GM18861 (cell line): ENCODE measurements around the gene PRKAB1.
"Not testable (repeated sequence)": the region's sequence is repeated elsewhere in the genome, so short reads cannot be mapped to it uniquely, and the experiment has no call there.

Experiments
- ATAC-seq: cut with Tn5 transposase; IDR thresholded peaks from one replicate; pipeline ENCODE4 v1.9.1; 2021; ENCODE audit not compliant: unreplicated experiment

PRKAB1 gene

GRCh38 chr12:119667577-119668323 lies at the start of gene PRKAB1:
TSS of gene PRKAB1 (plus strand) at chr12:119668133. CDS start at chr12:119668245, 112 bp downstream.
- peak; percentile 88 for ATAC-seq

- not testable (repeated sequence) for ATAC-seq
Observed at GRCh38 chr12:119618328-119618896, 49.5 kb upstream of the PRKAB1 start.

DNA sequence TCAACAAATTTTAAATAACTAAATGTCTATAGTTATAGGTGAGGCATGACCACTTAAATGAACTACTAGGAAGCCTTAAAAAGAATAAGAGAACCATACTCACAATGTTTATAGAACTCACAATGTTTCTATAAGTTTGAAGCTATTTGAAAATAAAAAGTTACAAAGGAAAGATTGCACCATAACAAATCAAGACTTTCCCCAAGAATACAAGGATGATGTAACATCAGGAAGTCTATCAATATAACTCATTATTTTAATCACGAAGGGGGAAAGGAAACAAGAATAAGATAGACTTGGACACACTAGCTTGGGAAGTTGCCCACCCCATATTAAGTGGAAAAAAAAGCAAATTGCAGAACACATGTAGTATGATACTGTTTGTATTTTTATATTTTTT lies 47.4 kb upstream of the PRKAB1 start:
- ATAC-seq: no peak

DNA sequence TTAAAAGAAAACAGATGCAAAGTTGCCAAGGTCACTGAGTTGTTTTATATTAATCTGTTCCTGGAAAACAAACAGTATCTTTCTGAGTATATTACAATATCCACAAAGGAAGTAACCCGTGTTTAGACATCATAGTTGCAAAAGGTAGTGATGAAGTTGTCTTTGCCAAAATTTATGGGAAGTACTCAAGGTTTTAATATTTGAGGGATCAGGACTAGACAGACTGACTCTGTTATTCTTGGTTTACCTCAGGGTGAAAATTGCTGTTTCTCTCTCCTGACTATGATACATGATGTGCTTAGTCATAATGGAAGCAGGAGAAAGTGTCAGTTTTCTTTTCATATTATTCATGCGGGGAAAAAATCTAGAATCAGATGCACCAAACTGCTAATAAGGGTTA lies 46.1 kb upstream of the PRKAB1 start:
- ATAC-seq: no peak

GRCh38 chr12:119624966-119625365 lies 43.0 kb upstream of the PRKAB1 start:
- ATAC-seq: no peak

GRCh38 chr12:119627019-119627643 lies 40.8 kb upstream of the PRKAB1 start:
- ATAC-seq: no peak

- ATAC-seq: no peak
Observed at GRCh38 chr12:119627686-119628085, 40.2 kb upstream of the PRKAB1 start.

DNA sequence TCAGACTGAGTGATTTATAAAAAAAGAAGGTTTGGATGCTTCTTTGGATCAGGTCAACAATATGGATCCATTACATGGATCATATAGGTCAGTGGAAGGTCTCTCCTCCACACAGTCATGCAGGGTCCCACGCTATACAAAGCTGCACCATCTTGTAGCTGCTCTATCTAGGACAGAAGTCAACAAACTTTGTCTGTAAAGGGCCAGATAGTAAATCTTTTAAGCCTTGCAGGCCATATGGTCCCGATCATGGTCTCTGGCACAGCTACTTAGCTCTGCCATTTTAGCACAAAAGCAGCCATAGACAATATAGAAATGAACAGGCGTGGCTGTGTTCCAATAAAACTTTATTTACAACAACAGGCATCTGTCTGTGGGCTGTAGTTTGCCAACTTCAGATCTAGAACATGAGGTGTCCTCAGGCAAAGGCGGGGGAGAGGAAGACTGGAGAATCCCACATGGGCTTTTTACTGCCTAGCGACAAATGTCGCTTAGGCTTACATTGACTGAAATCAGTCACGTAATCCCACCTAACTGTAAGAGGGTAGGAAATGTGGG lies 37.6 kb upstream of the PRKAB1 start:
- no peak for ATAC-seq

- no peak for ATAC-seq
Observed at GRCh38 chr12:119630962-119631550, 36.9 kb upstream of the PRKAB1 start.

DNA sequence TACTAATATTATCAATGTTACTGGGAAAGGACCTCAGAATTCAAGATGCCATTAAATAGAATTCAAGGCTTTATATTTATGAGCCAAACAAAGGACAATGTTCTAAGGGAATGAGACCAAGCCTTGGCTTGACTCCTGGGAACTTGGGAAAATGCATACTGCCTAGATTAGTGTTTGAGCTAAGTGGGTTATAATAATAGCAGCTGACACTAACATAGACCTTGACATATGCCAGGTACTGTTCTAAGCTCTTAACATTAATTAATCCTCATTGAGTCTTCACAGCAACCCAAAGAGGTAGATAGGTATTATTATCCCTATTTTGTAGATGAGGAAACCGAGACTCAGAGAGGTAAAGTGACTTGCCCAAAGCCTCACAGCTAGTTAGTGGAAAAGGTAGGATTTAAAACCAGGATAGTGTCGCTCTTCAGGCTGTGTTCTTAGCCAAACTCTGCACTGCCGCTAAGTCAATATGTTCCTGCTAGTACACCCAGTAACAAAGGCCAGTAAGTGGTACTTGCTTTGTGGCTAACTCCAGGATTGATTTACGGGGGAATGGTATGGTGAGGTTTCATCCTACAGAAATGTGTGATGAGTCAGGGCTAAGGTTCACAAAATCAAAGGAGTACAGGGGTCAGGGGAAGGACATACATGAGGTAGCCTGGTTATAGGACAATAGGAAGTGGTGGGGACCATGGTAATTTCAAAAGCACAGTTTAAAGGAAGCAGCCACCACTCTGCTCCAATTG lies 35.8 kb upstream of the PRKAB1 start:
- no peak for ATAC-seq

DNA sequence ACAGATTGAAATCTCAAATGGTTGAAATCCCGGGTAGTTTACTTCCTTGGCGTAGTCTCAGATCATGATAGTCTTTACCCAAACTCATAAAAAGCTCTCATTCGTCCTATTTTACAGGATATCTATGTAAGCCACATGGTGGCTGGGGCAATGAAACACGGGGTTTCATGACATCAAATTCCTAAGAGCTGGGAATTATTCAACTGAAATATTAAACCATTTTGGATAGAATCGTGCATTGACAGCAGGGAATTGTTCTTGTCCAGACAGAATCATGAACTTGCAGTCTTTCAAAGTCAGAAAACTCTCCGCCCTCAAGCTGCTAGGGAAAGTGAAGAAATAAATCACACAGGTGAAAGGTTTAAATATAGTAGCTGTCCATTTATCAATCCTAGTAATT lies 33.2 kb upstream of the PRKAB1 start:
- ATAC-seq: no peak

DNA sequence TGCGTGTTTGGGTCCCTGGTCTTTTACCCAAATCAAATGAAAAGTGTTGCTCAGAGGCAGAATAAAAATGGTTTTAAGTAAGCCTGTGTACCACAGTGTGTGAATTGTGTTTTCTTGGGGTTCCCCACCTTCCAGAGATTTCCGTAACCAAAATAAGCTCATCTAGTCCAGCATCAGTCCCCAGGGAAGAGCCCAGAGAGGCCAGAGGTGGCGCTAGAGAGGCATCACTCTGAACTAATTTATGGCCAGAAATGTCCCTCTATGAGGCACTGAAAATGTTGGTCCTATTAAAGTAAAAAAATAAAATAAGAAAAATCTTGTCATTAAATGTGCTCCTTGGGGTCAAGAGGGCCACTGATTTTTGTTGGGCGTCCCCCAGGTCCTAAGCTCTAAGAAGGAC lies 24.9 kb upstream of the PRKAB1 start:
- no peak for ATAC-seq

DNA sequence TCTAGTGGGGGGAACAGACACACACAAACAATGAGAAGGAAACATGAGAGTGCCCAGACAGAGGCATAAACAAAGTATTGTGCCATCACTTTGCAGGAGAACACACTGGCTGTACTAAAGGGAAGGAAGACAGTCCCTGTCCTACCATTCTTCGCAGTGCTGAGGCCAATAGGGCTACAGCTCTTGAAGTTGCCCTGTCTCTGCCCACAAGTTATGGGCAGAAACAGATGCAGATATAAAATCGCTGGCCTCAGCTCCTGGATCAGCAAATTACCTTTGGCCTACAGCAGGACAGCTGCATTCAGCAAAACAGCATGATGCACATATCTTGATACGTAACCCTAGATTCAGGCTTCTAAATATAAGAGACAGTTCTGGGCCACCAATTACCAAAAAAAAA lies 23.0 kb upstream of the PRKAB1 start:
- no peak for ATAC-seq

GRCh38 chr12:119645535-119646059 lies 22.3 kb upstream of the PRKAB1 start:
- no peak for ATAC-seq

- no peak for ATAC-seq
Observed at GRCh38 chr12:119649202-119649808, 18.6 kb upstream of the PRKAB1 start.

DNA sequence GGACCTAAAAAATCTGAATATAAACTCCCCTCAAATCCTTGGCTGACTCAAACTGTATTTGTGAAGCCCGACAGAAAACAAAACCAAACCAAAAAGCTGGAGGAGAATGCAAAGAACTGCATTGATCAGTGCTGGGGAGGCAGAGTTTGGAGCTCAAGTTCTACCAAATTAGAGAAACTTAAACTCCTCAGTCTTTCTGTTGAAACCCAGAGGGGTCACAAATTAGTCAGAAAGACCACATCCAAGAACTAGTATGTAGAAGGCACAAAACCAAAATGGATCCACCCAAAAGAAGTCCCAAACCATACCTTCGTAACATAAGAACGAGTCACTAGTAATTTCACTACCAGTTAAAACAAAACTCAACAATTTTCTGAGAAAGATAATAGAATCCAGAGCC lies 15.3 kb upstream of the PRKAB1 start:
- no peak for ATAC-seq

DNA sequence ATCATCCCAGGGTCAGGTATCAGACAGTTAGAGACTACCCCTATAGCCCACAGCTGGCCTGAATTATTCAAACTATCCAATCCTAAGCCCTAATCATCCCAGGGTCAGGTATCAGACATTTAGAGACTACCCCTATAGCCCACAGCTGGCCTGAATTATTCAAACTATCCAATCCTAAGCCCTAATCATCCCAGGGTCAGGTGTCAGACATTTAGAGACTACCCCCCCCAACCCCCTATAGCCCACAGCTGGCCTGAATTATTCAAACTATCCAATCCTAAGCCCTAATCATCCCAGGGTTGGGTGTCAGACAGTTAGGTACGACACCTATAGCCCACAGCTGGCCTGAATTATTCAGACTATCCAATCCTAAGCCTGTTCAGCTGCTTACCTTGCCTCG lies 10.9 kb upstream of the PRKAB1 start:
- not testable (repeated sequence) for ATAC-seq

DNA sequence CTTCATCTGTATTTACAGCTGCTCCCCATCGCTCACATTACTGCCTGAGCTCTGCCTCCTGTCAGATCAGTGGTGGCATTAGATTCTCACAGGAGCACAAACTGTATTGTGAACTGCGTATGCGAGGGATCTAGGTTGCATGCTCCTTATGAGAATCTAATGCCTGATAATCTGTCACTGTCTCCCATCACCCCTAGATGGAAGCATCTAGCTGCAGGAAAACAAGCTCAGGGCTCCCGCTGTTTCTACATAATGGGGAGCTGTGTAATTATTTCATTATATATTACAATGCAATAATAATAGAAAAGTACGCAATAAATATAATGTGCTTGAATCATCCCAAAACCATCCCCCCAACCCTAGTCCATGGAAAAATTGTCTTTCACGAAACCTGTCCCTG lies 9.8 kb upstream of the PRKAB1 start:
- not testable (repeated sequence) for ATAC-seq

GRCh38 chr12:119659289-119659897 lies 8.5 kb upstream of the PRKAB1 start:
- ATAC-seq: no peak

- ATAC-seq: no peak
Observed at GRCh38 chr12:119660076-119660475, 7.9 kb upstream of the PRKAB1 start.
